GM12878 (cell line): Measurements from ENCODE around the gene EPB41L4B.

Experiments used
- CEBPB ChIP-seq, 2 experiments: fragments of 150-350 bp in 1 of 2; IDR thresholded peaks; 2 replicates each; pipeline ENCODE4 v1.6.1; 2012 to 2014; ENCODE audit warnings: low read depth in 2 of 2, low read length in 2 of 2, borderline replicate concordance in 1 of 2, inconsistent platforms in 1 of 2
- EGR1 ChIP-seq, 2 experiments: IDR thresholded peaks; 1 replicate in 1 of 2; 2 replicates in 1 of 2; pipeline ENCODE4 v1.6.1; 2011 to 2012; ENCODE audit warnings: low read depth in 2 of 2, low read length in 2 of 2, borderline replicate concordance in 1 of 2, mild to moderate bottlenecking in 1 of 2, moderate library complexity in 1 of 2
- POLR2A ChIP-seq: IDR thresholded peaks from 2 replicates; pipeline ENCODE4 v1.6.1; 2011; ENCODE audit warnings: low read depth, mild to moderate bottlenecking, low read length

- TF ChIP-seq POLR2A (no peak), CEBPB (IDR thresholded peaks at IDR 0.05; ENCODE audit: borderline replicate concordance in 1 of 2, low read depth in 2 of 2, low read length in 2 of 2) (no peak), EGR1 (IDR thresholded peaks at IDR 0.05; ENCODE audit: borderline replicate concordance in 1 of 2, low read depth in 2 of 2, low read length in 2 of 2) (no peak)
These were observed 17.0 kb downstream of the EPB41L4B start for GRCh38 chr9:109303900-109304299.
